K562 (cell line): ENCODE data around the gene UMODL1.

Experiments
- ARHGAP35 ChIP-seq: fragments of 450-650 bp; IDR thresholded peaks from 2 replicates; pipeline ENCODE4 v1.6.1; 2018; ENCODE audit not compliant: partially characterized antibody
- ATF1 ChIP-seq, 2 experiments: fragments of 450-650 bp in 1 of 2; IDR thresholded peaks; 2 replicates each; pipeline ENCODE4 v1.6.1; 2016; ENCODE audit warnings: missing compliant biosample characterization in 1 of 2, missing genetic modification characterization in 1 of 2
- FOXP1 ChIP-seq: sonication (generic); formaldehyde crosslinking; IDR thresholded peaks from 2 replicates; pipeline ENCODE4 v1.8.0; 2022; ENCODE audit warnings: mild to moderate bottlenecking, missing genetic modification reagents
- HMG20B ChIP-seq: fragments of 250-450 bp; sonication (Bioruptor Pico); IDR thresholded peaks from 2 replicates; pipeline ENCODE4 v1.5.0; 2021; ENCODE audit warnings: mild to moderate bottlenecking
- MAFK ChIP-seq: IDR thresholded peaks from 2 replicates; pipeline ENCODE4 v1.6.1; 2011; ENCODE audit warnings: low read length, improper control_type of control experiment
- NFRKB ChIP-seq: fragments of 450-650 bp; IDR thresholded peaks from 2 replicates; pipeline ENCODE4 v1.6.1; 2016; ENCODE audit warnings: low read depth
- NRF1 ChIP-seq, 2 experiments: fragments of 450-650 bp; IDR thresholded peaks in 1 of 2; conservative IDR thresholded peaks in 1 of 2; 2 replicates each; pipeline ENCODE4 v1.6.1; 2014; ENCODE audit warnings: mild to moderate bottlenecking in 2 of 2
- SMAD1 ChIP-seq: fragments of 150-350 bp; IDR thresholded peaks from 2 replicates; pipeline ENCODE4 v1.6.1; 2014; ENCODE audit warnings: low read length, low read depth; ENCODE audit not compliant: partially characterized antibody
- TARDBP ChIP-seq: fragments of 450-650 bp; IDR thresholded peaks from 2 replicates; pipeline ENCODE4 v1.6.1; 2016
- ZNF551 ChIP-seq: fragments of 250-450 bp; sonication (Bioruptor Pico); IDR thresholded peaks from 2 replicates; pipeline ENCODE4 v1.5.0; 2021; ENCODE audit warnings: mild to moderate bottlenecking, moderate library complexity
- TF ChIP-seq, protein P1 (sequence below), 2 experiments: fragments of 450-650 bp in 1 of 2; sonication (generic) in 1 of 2; formaldehyde crosslinking in 1 of 2; IDR thresholded peaks in 1 of 2; conservative IDR thresholded peaks in 1 of 2; 2 replicates each; pipeline versions ENCODE4 v1.6.1 to v1.8.1; 2016 to 2023; ENCODE audit warnings: mild to moderate bottlenecking in 2 of 2, moderate library complexity in 2 of 2, inconsistent platforms in 1 of 2, missing genetic modification reagents in 1 of 2
- TF ChIP-seq, protein P2 (sequence below): sonication (generic); formaldehyde crosslinking; IDR thresholded peaks from 2 replicates; pipeline ENCODE4 v1.5.0; 2020; ENCODE audit warnings: missing genetic modification reagents
- TF ChIP-seq, protein P3 (sequence below): sonication (generic); formaldehyde crosslinking; IDR thresholded peaks from 2 replicates; pipeline ENCODE4 v1.8.0; 2023; ENCODE audit warnings: missing genetic modification reagents, mild to moderate bottlenecking, borderline replicate concordance

DNA sequence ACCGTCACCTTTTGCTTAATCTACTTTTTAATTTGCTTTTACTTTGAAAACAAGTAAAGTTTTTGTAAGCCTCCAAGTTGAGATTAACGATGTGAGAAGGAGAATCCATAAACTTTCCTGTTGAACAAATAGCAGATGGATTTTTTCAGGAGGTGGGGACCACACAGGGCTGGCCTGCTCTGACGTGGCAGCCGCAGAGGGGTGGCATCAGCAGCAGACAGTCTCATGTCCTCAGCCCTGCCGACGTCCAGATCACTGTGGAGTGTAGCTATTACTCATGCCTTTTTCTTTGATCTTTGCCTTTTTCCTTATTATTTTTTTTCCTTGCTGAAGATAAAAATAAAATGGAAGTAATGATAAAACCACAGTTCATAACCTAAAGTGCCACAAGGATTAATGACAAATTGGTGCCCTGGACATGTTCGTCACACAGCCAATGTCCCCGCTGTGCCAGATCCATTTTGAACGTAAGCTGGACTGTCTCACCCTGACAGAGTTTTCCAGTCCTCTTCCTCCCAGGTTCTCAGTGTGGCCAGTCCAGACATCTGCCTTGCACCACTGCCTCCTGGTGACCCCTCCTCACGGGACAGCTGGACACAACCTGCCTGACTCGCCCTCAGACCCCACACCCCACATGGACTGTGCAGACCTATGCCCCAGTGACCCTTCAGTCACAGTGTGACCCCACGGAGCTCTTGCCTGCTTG is 45.6 kb upstream of the UMODL1 start:
- TF ChIP-seq ATF1 (CRISPR knock-in tag; IDR thresholded peaks at IDR 0.05) (no peak), ATF1 (tag; IDR thresholded peaks at IDR 0.05) (no peak), ZNF551 (CRISPR knock-in tag) (no peak), NRF1 (conservative IDR thresholded peaks at IDR 0.05 in 1 of 2, IDR thresholded peaks at IDR 0.05 in 1 of 2) (no peak), FOXP1 (no peak), TARDBP (no peak), MAFK (no peak), HMG20B (no peak), SMAD1 (no peak), ARHGAP35 (no peak), NFRKB (no peak)
- TF ChIP-seq, protein P1, sequence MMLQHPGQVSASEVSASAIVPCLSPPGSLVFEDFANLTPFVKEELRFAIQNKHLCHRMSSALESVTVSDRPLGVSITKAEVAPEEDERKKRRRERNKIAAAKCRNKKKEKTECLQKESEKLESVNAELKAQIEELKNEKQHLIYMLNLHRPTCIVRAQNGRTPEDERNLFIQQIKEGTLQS (IDR thresholded peaks at IDR 0.05): no peak
- TF ChIP-seq, protein P1 (CRISPR knock-in tag; conservative IDR thresholded peaks at IDR 0.05): no peak
- TF ChIP-seq, protein P2, sequence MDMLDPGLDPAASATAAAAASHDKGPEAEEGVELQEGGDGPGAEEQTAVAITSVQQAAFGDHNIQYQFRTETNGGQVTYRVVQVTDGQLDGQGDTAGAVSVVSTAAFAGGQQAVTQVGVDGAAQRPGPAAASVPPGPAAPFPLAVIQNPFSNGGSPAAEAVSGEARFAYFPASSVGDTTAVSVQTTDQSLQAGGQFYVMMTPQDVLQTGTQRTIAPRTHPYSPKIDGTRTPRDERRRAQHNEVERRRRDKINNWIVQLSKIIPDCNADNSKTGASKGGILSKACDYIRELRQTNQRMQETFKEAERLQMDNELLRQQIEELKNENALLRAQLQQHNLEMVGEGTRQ (CRISPR knock-in tag): no peak
- TF ChIP-seq, protein P3, sequence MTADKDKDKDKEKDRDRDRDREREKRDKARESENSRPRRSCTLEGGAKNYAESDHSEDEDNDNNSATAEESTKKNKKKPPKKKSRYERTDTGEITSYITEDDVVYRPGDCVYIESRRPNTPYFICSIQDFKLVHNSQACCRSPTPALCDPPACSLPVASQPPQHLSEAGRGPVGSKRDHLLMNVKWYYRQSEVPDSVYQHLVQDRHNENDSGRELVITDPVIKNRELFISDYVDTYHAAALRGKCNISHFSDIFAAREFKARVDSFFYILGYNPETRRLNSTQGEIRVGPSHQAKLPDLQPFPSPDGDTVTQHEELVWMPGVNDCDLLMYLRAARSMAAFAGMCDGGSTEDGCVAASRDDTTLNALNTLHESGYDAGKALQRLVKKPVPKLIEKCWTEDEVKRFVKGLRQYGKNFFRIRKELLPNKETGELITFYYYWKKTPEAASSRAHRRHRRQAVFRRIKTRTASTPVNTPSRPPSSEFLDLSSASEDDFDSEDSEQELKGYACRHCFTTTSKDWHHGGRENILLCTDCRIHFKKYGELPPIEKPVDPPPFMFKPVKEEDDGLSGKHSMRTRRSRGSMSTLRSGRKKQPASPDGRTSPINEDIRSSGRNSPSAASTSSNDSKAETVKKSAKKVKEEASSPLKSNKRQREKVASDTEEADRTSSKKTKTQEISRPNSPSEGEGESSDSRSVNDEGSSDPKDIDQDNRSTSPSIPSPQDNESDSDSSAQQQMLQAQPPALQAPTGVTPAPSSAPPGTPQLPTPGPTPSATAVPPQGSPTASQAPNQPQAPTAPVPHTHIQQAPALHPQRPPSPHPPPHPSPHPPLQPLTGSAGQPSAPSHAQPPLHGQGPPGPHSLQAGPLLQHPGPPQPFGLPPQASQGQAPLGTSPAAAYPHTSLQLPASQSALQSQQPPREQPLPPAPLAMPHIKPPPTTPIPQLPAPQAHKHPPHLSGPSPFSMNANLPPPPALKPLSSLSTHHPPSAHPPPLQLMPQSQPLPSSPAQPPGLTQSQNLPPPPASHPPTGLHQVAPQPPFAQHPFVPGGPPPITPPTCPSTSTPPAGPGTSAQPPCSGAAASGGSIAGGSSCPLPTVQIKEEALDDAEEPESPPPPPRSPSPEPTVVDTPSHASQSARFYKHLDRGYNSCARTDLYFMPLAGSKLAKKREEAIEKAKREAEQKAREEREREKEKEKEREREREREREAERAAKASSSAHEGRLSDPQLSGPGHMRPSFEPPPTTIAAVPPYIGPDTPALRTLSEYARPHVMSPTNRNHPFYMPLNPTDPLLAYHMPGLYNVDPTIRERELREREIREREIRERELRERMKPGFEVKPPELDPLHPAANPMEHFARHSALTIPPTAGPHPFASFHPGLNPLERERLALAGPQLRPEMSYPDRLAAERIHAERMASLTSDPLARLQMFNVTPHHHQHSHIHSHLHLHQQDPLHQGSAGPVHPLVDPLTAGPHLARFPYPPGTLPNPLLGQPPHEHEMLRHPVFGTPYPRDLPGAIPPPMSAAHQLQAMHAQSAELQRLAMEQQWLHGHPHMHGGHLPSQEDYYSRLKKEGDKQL (CRISPR knock-in tag): no peak
